Activated CD4-positive, alpha-beta T cell treated with anti-CD3 and anti-CD28 coated beads, Interleukin-10, Interleukin-2, amounts not matched to agents 100 ng/mL and 50 ng/mL, durations not matched to agents 16 hours and 8 hours (primary cell): ENCODE results near the gene WDFY4.
"Not testable (repeated sequence)": the region's sequence is repeated elsewhere in the genome, so short reads cannot be mapped to it uniquely, and the experiment has no call there.

Source experiments
- DNase-seq: peaks from one replicate; pipeline ENCODE4 v3.0.0-alpha.2; 2020

The WDFY4 gene, protein sequence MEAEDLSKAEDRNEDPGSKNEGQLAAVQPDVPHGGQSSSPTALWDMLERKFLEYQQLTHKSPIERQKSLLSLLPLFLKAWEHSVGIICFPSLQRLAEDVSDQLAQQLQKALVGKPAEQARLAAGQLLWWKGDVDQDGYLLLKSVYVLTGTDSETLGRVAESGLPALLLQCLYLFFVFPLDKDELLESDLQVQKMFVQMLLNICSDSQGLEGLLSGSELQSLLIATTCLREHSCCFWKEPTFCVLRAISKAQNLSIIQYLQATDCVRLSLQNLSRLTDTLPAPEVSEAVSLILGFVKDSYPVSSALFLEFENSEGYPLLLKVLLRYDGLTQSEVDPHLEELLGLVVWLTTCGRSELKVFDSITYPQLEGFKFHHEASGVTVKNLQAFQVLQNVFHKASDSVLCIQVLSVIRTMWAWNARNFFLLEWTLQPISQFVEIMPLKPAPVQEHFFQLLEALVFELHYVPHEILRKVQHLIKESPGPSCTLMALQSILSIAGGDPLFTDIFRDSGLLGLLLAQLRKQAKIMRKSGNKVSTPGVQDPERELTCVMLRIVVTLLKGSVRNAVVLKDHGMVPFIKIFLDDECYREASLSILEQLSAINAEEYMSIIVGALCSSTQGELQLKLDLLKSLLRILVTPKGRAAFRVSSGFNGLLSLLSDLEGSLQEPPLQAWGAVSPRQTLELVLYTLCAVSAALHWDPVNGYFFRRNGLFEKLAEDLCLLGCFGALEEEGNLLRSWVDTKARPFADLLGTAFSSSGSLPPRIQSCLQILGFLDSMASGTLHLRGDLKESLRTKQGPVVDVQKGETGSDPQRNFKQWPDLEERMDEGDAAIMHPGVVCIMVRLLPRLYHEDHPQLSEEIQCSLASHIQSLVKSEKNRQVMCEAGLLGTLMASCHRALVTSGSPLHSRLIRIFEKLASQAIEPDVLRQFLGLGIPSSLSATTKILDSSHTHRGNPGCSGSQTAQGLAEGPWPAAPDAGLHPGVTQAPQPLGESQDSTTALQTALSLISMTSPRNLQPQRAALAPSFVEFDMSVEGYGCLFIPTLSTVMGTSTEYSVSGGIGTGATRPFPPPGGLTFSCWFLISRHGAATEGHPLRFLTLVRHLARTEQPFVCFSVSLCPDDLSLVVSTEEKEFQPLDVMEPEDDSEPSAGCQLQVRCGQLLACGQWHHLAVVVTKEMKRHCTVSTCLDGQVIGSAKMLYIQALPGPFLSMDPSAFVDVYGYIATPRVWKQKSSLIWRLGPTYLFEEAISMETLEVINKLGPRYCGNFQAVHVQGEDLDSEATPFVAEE (N-terminal part only)

GRCh38 chr10:48684792-48685623 is at the start of gene WDFY4:
Gene WDFY4, plus strand, starts transcription at chr10:48684873. Its CDS starts 24,860 bp downstream, at chr10:48709733.
- DNase-seq: no peak

GRCh38 chr10:48634984-48635557 is 49.6 kb upstream of the WDFY4 start:
- no peak for DNase-seq

GRCh38 chr10:48636231-48636630 is 48.4 kb upstream of the WDFY4 start:
- DNase-seq: no peak

DNA sequence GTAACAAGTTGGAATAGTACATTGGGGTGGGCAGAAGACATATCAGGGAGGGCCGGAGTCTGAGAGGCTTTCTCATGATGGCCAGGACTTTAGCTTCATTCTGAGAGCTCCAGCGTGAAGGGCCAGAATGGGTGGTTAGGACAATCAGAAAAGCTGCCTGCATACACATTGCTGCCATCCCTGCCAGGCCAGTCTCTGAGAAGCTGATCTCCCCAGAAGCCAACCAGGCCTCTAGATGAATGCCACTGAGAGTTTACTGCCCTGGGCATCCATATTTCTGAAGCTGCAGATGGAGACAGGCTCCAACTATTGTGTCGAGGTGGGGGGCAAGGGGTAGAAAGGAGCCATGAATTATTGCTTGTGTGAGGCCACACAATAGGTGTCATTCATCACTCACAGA is 47.8 kb upstream of the WDFY4 start:
- DNase-seq: no peak

DNA sequence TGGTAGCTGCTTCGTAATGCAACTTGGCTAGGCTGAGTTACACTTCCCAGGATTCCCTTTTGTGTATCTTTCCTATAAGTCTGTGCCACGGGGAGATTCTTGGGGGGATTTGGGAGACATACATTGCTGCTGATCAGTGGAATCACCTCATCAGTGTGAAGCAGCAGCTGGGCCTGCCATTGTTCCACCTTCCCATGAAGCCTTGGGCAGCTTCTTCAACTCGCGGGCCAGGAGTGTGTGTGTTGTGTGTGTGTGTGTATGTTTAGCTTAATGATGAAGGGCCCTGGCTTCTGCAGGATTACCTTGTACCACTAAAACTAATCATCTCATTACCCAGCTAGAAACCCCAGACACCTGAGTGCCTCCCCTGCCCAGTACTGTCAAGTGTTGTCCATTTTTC is 46.5 kb upstream of the WDFY4 start:
- DNase-seq: no peak

- DNase-seq: no peak
Observed at GRCh38 chr10:48638739-48639527, 45.7 kb upstream of the WDFY4 start.

DNA sequence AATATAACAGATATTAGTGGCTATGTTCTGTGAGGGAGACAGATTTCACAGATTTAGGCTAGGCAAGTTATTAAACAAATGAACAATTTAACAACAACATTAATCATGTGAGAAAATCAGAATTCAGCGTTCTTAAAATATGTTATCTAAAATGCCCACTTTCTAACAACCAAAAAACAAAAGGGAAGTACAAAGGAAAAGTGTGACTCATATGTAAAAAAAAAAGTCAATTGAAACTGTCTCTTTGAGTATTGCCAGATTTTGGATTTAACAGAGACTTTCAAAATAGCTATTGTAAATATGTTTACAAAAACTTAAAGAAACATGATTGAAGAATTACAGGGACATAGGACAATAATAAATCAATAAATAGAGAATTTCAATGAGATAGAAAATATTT is 45.0 kb upstream of the WDFY4 start:
- no peak for DNase-seq

GRCh38 chr10:48640326-48640725 is 44.3 kb upstream of the WDFY4 start:
- no peak for DNase-seq

DNA sequence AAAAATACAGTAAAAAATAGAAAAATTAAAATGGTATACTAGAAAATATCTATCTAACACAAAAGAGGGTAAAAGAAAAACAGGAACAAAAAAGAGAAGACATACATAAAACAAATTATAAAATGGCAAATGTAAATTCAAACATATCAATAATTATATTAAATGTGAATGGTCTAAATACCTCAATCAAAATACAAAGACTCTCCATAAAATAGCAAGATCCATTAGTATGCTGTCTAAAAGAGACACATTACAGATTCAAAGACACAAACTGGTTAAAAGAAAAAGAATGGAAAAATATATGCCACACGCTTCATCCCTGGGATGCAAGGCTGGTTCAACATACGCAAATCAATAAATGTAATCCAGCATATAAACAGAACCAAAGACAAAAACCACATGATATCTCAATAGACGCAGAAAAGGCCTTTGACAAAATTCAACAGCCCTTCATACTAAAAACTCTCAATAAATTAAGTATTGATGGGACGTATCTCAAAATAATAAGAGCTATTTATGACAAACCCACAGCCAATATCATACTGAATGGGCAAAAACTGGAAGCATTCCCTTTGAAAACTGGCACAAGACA is 43.5 kb upstream of the WDFY4 start:
- not testable (repeated sequence) for DNase-seq

- no peak for DNase-seq
Observed at GRCh38 chr10:48645600-48645999, 39.1 kb upstream of the WDFY4 start.

DNA sequence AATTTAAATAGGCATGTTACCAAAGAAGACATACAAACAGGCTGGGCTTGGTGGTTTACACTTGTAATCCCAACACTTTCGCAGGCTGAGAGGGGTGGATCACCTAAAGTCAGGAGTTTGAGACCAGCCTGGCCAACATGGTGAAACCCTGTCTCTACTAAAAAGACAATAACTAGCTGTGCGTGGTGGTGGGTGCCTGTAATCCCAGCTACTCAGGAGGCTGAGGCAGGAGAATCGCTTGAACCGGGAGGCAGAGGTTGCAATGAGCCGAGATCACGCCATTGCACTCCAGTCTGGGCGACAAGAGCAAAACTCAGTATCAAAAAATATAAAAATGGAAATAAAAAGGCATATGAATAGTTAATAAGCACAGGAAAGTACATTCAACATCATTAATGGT is 37.6 kb upstream of the WDFY4 start:
- not testable (repeated sequence) for DNase-seq

GRCh38 chr10:48648172-48648942 is 36.3 kb upstream of the WDFY4 start:
- no peak for DNase-seq

GRCh38 chr10:48649349-48649944 is 35.2 kb upstream of the WDFY4 start:
- DNase-seq: no peak

- DNase-seq: no peak
Observed at GRCh38 chr10:48651293-48651692, 33.4 kb upstream of the WDFY4 start.

GRCh38 chr10:48651839-48652238 is 32.8 kb upstream of the WDFY4 start:
- no peak for DNase-seq

- DNase-seq: no peak
Observed at GRCh38 chr10:48652344-48652743, 32.3 kb upstream of the WDFY4 start.

DNA sequence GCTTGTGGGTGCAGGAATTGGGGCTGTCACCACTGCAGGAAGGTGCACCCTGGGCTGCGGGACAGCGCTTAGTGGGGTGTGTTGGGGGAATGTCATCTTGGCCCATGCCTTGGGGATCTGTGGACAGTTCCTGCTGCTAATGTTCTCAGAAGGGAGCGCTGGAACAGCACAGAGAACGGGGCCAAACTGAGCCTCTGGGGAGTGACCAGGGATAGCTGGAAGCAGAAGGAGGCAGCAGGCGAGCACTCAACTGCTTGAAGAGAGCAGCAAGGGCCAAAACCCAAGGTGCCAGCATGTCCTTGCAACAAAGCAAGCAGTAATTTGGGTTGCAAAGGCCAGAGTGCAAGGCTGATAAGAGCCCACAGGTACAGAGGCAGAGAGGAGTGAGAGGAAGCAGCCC is 31.3 kb upstream of the WDFY4 start:
- DNase-seq: no peak

- no peak for DNase-seq
Observed at GRCh38 chr10:48653944-48654698, 30.6 kb upstream of the WDFY4 start.
